Measurements from ENCODE around the gene F7. TPM values are rescaled to one million over a fixed set of nuclear protein-coding genes. Genes with fewer than 3 reads are reported as not detected.

Gene F7
- total RNA-seq, 1 experiment from 2014 or later: 52.4 TPM

GRCh38 chr13:113157206-113157928 lies 51.8 kb downstream of the F7 start:
- Histone ChIP-seq H3K4me3 (ENCODE audit: low read depth, low read length) (no peak overlapping the region), H3K36me3 (ENCODE audit: control insufficient read depth, insufficient read depth, low read length) (no peaks in the 10 kb centered on the region), H3K9me3 (0 out of 2 replicates have a peak, but pooled peaks cover 2% of the 10 kb centered on the region), H3K4me1 (peaks cover 21% of the 10 kb centered on the region), H3K27me3 (replicated peaks; ENCODE audit: control insufficient read depth, insufficient read depth, low read length) (no peaks in the 10 kb centered on the region)
- Mint-ChIP-seq H3K36me3 (ENCODE audit: insufficient read depth, unreplicated experiment) (peaks cover 12% of the 10 kb centered on the region), H3K9me3 (ENCODE audit: unreplicated experiment) (peaks cover 9% of the 10 kb centered on the region), H3K4me3 (ENCODE audit: unreplicated experiment) (no peak overlapping the region), H3K4me1 (ENCODE audit: low read depth, unreplicated experiment) (peaks cover 26% of the 10 kb centered on the region), H3K27me3 (ENCODE audit: insufficient read depth, unreplicated experiment) (peaks cover 4% of the 10 kb centered on the region), H3K27ac (ENCODE audit: unreplicated experiment) (no peak overlapping the region)
- TF ChIP-seq, protein P1, sequence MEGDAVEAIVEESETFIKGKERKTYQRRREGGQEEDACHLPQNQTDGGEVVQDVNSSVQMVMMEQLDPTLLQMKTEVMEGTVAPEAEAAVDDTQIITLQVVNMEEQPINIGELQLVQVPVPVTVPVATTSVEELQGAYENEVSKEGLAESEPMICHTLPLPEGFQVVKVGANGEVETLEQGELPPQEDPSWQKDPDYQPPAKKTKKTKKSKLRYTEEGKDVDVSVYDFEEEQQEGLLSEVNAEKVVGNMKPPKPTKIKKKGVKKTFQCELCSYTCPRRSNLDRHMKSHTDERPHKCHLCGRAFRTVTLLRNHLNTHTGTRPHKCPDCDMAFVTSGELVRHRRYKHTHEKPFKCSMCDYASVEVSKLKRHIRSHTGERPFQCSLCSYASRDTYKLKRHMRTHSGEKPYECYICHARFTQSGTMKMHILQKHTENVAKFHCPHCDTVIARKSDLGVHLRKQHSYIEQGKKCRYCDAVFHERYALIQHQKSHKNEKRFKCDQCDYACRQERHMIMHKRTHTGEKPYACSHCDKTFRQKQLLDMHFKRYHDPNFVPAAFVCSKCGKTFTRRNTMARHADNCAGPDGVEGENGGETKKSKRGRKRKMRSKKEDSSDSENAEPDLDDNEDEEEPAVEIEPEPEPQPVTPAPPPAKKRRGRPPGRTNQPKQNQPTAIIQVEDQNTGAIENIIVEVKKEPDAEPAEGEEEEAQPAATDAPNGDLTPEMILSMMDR (IDR thresholded peaks at IDR 0.05; ENCODE audit: insufficient read depth in 1 of 2, low read depth in 1 of 2, low read length in 1 of 2, severe bottlenecking in 1 of 2, unreplicated experiment in 1 of 2): no peak
- ChIA-PET POLR2A (no interaction called here), CTCF (no interaction called here)
- BruUV-seq (replicated peaks): no TSS peak
- intact Hi-C loops (cut with micrococcal nuclease; ENCODE audit: unreplicated experiment): no loop called here
- no peak for DNase-seq

GRCh38 chr13:113157929-113158747 lies 52.5 kb downstream of the F7 start, which contains the start of gene PROZ:
Gene PROZ (plus strand): TSS chr13:113158648. CDS start chr13:113158661, 13 bp downstream.
- peaks cover 9% of the 10 kb centered on the region for H3K9me3 Mint-ChIP-seq (ENCODE audit: unreplicated experiment)
- TF ChIP-seq, protein P1 (IDR thresholded peaks at IDR 0.05; ENCODE audit: insufficient read depth in 1 of 2, low read depth in 1 of 2, low read length in 1 of 2, severe bottlenecking in 1 of 2, unreplicated experiment in 1 of 2): no peak
- ChIA-PET CTCF (interaction anchor here (0.6 kb wide), 1 partner anchor 34 kb away, joined by 5 read pairs; no protein-coding TSS in a partner anchor), POLR2A (no interaction called here)
- intact Hi-C loops (cut with micrococcal nuclease; ENCODE audit: unreplicated experiment): no loop called here
- peaks cover 16% of the 10 kb centered on the region for H3K4me1 ChIP-seq
- H3K4me1 Mint-ChIP-seq (ENCODE audit: low read depth, unreplicated experiment): peaks cover 20% of the 10 kb centered on the region
- 0 out of 2 replicates have a peak, but pooled peaks cover 2% of the 10 kb centered on the region for H3K9me3 ChIP-seq
- H3K36me3 Mint-ChIP-seq (ENCODE audit: insufficient read depth, unreplicated experiment): peaks cover 12% of the 10 kb centered on the region
- no TSS peak for BruUV-seq (replicated peaks)
- no peak within 1 kb of the TSS for H3K4me3 Mint-ChIP-seq (ENCODE audit: unreplicated experiment)
- H3K4me3 ChIP-seq (ENCODE audit: low read depth, low read length): no peak within 1 kb of the TSS
- H3K27me3 ChIP-seq (replicated peaks; ENCODE audit: control insufficient read depth, insufficient read depth, low read length): no peaks in the 10 kb centered on the region
- peak within 1 kb of the TSS; percentile 49 for H3K27ac Mint-ChIP-seq (ENCODE audit: unreplicated experiment)
- DNase-seq: peak in 1 of 2 experiments; percentile 45
- peaks cover 9% of the 10 kb centered on the region for H3K27me3 Mint-ChIP-seq (ENCODE audit: insufficient read depth, unreplicated experiment)
- H3K36me3 ChIP-seq (ENCODE audit: control insufficient read depth, insufficient read depth, low read length): no peaks in the 10 kb centered on the region

GRCh38 chr13:113158946-113159345 lies 53.4 kb downstream of the F7 start:
- H3K4me1 ChIP-seq: peaks cover 11% of the 10 kb centered on the region
- CTCF ChIA-PET: no interaction called here
- 0 out of 2 replicates have a peak, but pooled peaks cover 2% of the 10 kb centered on the region for H3K9me3 ChIP-seq
- no peak overlapping the region for H3K4me3 Mint-ChIP-seq (ENCODE audit: unreplicated experiment)
- H3K27me3 ChIP-seq (replicated peaks; ENCODE audit: control insufficient read depth, insufficient read depth, low read length): no peaks in the 10 kb centered on the region
- H3K4me3 ChIP-seq (ENCODE audit: low read depth, low read length): no peak overlapping the region
- BruUV-seq (replicated peaks): no TSS peak
- TF ChIP-seq, protein P1 (IDR thresholded peaks at IDR 0.05; ENCODE audit: insufficient read depth in 1 of 2, low read depth in 1 of 2, low read length in 1 of 2, severe bottlenecking in 1 of 2, unreplicated experiment in 1 of 2): no peak
- H3K9me3 Mint-ChIP-seq (ENCODE audit: unreplicated experiment): peaks cover 9% of the 10 kb centered on the region
- H3K27me3 Mint-ChIP-seq (ENCODE audit: insufficient read depth, unreplicated experiment): peaks cover 12% of the 10 kb centered on the region
- H3K4me1 Mint-ChIP-seq (ENCODE audit: low read depth, unreplicated experiment): peaks cover 20% of the 10 kb centered on the region
- H3K36me3 Mint-ChIP-seq (ENCODE audit: insufficient read depth, unreplicated experiment): peaks cover 12% of the 10 kb centered on the region
- DNase-seq: no peak
- no peak overlapping the region for H3K27ac Mint-ChIP-seq (ENCODE audit: unreplicated experiment)
- intact Hi-C loops (cut with micrococcal nuclease; ENCODE audit: unreplicated experiment): no loop called here
- POLR2A ChIA-PET: no interaction called here
- H3K36me3 ChIP-seq (ENCODE audit: control insufficient read depth, insufficient read depth, low read length): no peaks in the 10 kb centered on the region

Measured in Caco-2 (cell line).